ENCODE data around the gene ADORA2B. TPM values are rescaled to one million over a fixed set of nuclear protein-coding genes. Genes with fewer than 3 reads are reported as not detected.
A peak's percentile ranks its signal among the peaks of the same experiment; 100 is the strongest.
"Not testable (repeated sequence)": the region's sequence is repeated elsewhere in the genome, so short reads cannot be mapped to it uniquely, and the experiment has no call there.

Gene ADORA2B
- total and polyA plus RNA-seq, 3 donors from 2014 or later = 1.6 to 2.5 (median 2.3) TPM

DNA sequence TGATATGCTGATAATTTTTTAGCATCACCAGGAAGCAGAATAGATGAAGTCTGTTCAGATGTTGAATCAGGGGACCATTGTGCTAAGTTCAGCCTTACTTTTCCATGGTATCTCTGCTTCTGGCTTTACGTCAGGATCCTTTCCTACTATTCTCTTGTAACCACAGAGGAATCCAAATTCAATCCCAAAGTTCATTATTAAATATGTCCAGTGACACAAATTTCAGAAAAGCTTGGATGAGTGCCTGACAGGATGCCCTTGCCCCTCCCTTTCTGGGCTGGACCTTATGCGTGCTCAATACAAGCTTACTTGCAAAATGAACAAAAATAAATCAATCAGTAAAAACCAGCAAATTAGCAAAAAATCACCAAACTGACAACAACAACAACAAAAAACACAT, 37.6 kb upstream of the ADORA2B start:
- TF ChIP-seq CTCF (IDR thresholded peaks at IDR 0.05) = no peak
- no peak for TF ChIP-seq POLR2A (IDR thresholded peaks at IDR 0.05)
- 80 to 84% methylated on average over 2 of the region's 2 CpGs for WGBS, 2 donors
- Histone ChIP-seq H3K9me3 (no peaks in the 10 kb centered on the region), H3K27ac (no peak overlapping the region), H3K36me3 (ENCODE audit: low read depth, missing control alignments) (no peaks in the 10 kb centered on the region), H3K4me1 (no peaks in the 10 kb centered on the region), H3K27me3 (no peaks in the 10 kb centered on the region), H3K4me3 (no peak overlapping the region)
- intact Hi-C loops (cut with DNase I; ENCODE audit: low total_unique reads) = no loop called here
- DNase-seq = no peak

- Histone ChIP-seq H3K9me3 (no peaks in the 10 kb centered on the region), H3K27ac (no peak overlapping the region), H3K4me1 (no peaks in the 10 kb centered on the region), H3K36me3 (ENCODE audit: low read depth, missing control alignments) (no peaks in the 10 kb centered on the region), H3K27me3 (no peaks in the 10 kb centered on the region), H3K4me3 (no peak overlapping the region)
- no peak for DNase-seq
- TF ChIP-seq POLR2A (IDR thresholded peaks at IDR 0.05) = no peak
- TF ChIP-seq CTCF (IDR thresholded peaks at IDR 0.05) = no peak
- intact Hi-C loops (cut with DNase I; ENCODE audit: low total_unique reads) = no loop called here
- WGBS, 2 donors = 94 to 98% methylated on average over 4 of the region's 4 CpGs
Observed at GRCh38 chr17:15908378-15908777, 36.6 kb upstream of the ADORA2B start.

GRCh38 chr17:15909481-15909991, 35.4 kb upstream of the ADORA2B start:
- Histone ChIP-seq H3K27me3 (no peaks in the 10 kb centered on the region), H3K4me1 (no peaks in the 10 kb centered on the region), H3K4me3 (no peak overlapping the region), H3K36me3 (ENCODE audit: low read depth, missing control alignments) (no peaks in the 10 kb centered on the region), H3K9me3 (no peaks in the 10 kb centered on the region), H3K27ac (no peak overlapping the region)
- peak; percentile 45 for DNase-seq
- WGBS, 2 donors = 60 to 75% methylated on average over 8 to 9 of the region's 9 CpGs
- intact Hi-C loops (cut with DNase I; ENCODE audit: low total_unique reads) = no loop called here
- TF ChIP-seq CTCF (IDR thresholded peaks at IDR 0.05) = no peak
- no peak for TF ChIP-seq POLR2A (IDR thresholded peaks at IDR 0.05)

GRCh38 chr17:15910791-15911190, 34.1 kb upstream of the ADORA2B start:
- no peak for DNase-seq
- intact Hi-C loops (cut with DNase I; ENCODE audit: low total_unique reads) = no loop called here
- Histone ChIP-seq H3K27me3 (no peaks in the 10 kb centered on the region), H3K27ac (no peak overlapping the region), H3K9me3 (no peaks in the 10 kb centered on the region), H3K36me3 (ENCODE audit: low read depth, missing control alignments) (no peaks in the 10 kb centered on the region), H3K4me3 (no peak overlapping the region), H3K4me1 (no peaks in the 10 kb centered on the region)
- no peak for TF ChIP-seq CTCF (IDR thresholded peaks at IDR 0.05)
- TF ChIP-seq POLR2A (IDR thresholded peaks at IDR 0.05) = no peak
- 93 to 95% methylated on average over 4 to 5 of the region's 5 CpGs for WGBS, 2 donors

- H3K27ac ChIP-seq; H3K4me1 ChIP-seq; H3K27me3 ChIP-seq; H3K4me3 ChIP-seq; H3K9me3 ChIP-seq; DNase-seq; H3K36me3 ChIP-seq (ENCODE audit: low read depth, missing control alignments); intact Hi-C loops (cut with DNase I; ENCODE audit: low total_unique reads): not testable (repeated sequence)
- WGBS, 2 donors = 85 to 88% methylated on average over 5 of the region's 5 CpGs
Observed at GRCh38 chr17:15911701-15912100, 33.2 kb upstream of the ADORA2B start.
